ENCODE results near the gene SKI.
"Not testable (repeated sequence)": the region's sequence is repeated elsewhere in the genome, so short reads cannot be mapped to it uniquely, and the experiment has no call there.

The SKI gene

DNA sequence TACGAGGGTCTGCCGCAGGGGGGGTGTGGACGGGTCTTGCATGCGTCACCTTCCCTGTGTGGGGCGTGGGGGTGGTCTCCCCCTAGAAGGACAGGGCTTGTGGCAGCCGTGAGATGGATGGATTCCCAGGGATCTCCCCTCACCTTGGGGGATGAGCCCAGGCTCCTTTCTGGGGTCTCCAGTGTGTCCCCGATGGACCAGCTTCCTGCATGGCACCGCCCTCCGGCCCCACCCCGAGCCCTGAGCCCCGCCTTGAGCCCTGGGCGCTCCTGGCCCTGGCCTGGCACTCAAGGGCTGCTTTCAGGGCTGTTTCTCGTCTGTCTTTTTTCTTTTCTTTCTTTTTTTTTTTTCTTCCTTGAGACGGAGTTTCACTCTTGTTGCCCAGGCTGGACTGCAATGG, 59.5 kb downstream of the SKI start:
- in situ Hi-C loops (cut with MboI; ENCODE audit: low sequenced_read_pairs) = no loop called here

- in situ Hi-C loops (cut with MboI; ENCODE audit: low sequenced_read_pairs) = no loop called here
Measured at GRCh38 chr1:2288311-2288710, 60.2 kb downstream of the SKI start.

DNA sequence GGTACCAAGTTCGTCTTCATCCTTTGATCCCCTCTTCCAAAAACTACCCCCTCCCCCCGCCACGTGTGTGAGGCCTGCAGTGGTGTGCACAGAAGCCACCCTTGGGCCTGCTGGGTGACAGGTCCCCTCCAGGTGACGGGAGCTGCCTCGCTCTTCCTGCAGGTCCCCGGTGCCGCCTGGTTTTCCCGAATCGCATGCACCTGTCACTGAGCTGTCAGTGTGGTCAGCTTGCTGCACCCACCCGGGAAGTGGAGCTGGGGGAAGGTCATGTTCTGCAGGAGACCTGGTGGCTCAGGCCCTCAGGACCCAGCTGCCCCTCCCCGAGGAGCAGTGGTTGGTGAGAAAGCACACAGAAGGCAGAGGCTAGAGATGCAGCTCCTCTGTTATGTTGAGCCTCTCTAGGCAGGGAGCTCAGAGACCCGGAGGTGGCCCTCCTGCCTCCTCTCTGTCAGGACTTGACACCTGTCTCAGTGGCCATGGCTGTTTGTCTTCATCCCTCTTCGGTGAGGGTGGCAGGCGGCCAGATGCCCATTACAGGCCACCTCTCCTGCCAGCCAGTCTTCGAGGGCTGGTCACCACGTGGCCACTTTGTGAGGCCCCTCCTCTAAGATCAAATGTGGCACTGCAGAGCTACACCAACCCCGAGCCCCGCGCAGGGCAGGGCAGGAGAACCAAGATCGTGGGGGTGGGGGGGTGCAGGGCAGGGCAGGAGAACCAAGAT, 60.9 kb downstream of the SKI start:
- in situ Hi-C loops (cut with MboI; ENCODE audit: low sequenced_read_pairs) = no loop called here

DNA sequence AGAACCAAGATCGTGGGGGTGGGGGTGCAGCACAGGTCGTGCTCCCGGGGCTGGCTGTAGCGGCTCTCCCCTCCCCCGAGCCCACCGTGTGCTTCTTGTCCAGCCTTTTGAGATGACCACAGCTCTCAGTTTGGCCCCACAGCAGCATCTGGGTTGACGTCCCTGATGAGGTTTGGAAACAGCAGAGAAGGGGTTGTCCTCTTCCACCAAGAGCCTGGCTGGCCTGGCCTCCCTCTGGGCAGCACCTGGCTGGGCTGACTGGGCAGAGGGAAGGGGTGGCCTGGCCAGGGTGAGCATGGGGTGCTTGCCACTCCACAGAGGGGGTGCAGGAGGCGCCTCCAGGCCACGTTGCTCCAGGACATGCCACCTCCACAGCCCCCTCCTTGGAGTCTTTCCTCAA, 61.5 kb downstream of the SKI start:
- in situ Hi-C loops (cut with MboI; ENCODE audit: low sequenced_read_pairs) = no loop called here

DNA sequence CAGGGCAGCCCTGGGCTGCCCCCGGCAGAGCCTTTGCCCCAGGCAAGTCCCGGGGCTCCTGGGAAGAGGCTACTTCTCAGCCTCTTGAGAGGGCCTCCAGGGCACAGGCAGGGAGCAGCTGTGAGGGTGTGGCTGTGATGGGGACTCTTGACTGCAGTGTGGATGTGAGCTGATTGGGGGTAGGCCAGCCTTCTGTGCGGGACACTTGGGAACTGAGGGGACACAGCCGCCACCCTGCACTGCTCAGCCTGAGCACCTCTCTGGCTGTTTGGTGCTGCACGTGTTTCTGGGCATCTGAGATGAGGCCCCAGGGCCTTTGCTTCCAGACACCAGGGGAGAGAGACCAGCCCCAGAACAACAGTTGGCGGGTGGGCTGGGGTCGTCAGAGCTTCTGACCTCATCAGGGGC, 62.1 kb downstream of the SKI start:
- in situ Hi-C loops (cut with MboI; ENCODE audit: low sequenced_read_pairs) = no loop called here

DNA sequence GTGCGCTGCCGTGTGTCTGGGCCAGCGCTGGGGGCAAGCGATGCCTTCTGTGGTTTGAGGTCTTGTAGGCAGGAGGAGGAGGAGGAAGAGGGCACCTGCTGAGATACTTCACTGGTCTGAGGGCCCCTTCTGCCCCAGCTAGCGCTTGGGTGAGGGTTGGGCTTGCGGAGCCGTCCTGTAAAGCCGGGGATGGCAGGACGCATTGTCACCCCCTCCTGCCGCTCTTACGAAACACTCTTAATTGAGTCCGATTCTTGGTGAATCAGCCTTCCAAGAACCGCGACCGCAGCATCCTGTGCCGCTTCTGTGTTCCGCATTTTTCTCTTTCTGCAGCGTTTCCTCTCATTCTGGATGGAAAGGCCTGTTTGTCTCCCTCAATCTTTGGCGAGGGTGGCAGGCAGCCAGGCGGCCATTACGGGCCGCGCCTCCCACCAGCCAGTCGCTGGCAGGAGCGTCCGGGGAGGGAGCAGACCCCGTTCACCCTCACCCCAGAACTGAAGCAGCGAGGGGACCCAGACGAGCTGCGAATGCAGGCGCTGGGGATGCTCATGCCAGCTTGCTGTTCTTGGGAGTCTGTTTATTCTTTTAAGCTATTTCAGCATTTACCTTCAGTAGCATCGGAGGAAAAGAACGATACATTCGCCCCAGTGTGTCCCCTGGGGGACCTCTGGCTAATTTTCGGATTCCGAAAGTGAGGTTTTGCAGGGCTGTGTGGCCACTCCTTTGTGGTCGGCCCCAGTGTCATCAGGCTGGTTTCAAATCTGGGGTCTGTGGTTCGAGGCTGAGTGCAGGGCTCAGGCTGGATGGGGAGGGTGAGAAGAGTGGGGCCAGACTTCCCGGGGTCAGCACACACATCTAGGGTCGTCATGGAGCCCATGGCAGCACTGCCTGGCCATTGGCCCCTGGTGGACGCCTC, 62.7 kb downstream of the SKI start:
- in situ Hi-C loops (cut with MboI; ENCODE audit: low sequenced_read_pairs) = no loop called here

- in situ Hi-C loops (cut with MboI; ENCODE audit: low sequenced_read_pairs) = no loop called here
Measured at GRCh38 chr1:2291577-2291976, 63.5 kb downstream of the SKI start.

DNA sequence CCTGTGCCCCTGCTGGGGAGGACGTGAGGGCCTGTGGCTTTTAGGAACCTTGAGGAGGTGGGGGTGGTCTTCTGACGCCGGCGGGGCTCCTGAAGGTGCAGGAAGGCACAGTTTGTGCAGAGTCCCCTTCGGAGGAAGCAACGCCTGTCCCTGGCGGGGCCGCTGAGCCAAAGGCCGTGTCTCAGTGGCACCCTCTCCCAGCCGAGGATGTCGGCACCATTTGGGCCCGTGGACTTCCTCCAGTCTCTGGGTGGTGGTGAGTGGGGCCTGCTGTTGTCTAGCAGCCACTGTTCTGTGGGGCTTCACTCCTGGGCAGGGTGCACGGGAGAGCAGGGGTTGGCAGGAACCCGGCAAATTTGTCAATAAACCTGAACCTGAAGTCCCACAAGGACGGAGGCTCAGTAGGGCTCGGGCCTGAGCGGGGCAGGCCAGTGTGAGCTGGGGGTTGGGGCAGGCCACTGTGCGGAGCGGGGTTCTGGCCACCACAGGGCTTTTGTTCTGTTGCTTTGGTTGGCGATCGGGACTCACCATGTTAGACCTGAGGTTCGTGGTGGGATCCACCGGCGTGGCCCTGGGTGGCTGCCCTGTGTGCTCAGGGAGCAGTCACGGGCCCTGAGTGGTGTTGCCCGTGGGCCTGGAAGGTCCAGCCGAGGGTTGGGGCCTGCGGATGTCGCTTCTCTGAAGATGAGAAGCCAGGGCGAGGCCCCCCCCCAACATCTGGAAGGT, 64.8 kb downstream of the SKI start:
- in situ Hi-C loops (cut with MboI; ENCODE audit: low sequenced_read_pairs) = no loop called here

GRCh38 chr1:2294033-2294724, 66.1 kb downstream of the SKI start:
- in situ Hi-C loops (cut with MboI; ENCODE audit: low sequenced_read_pairs) = no loop called here

DNA sequence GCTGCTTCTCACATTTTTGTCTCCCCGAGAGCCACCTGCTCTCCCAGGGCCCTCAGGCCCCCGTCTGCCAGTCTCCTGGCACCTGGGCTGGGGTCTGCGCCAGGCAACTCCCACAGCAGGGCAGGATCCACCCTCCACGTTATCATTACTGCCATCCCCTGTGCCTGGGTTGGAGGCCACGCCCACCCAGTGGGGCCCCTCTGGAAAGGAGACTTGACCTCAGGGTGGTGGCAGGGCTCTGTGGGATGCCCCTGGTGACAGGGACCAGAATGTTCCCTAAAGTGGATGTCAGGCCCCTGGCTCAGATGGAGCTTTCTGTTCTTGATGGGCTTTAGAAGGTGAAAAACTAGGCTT, 66.6 kb downstream of the SKI start:
- in situ Hi-C loops (cut with MboI; ENCODE audit: low sequenced_read_pairs) = no loop called here

GRCh38 chr1:2295526-2295925, 67.4 kb downstream of the SKI start:
- in situ Hi-C loops (cut with MboI; ENCODE audit: low sequenced_read_pairs) = no loop called here

DNA sequence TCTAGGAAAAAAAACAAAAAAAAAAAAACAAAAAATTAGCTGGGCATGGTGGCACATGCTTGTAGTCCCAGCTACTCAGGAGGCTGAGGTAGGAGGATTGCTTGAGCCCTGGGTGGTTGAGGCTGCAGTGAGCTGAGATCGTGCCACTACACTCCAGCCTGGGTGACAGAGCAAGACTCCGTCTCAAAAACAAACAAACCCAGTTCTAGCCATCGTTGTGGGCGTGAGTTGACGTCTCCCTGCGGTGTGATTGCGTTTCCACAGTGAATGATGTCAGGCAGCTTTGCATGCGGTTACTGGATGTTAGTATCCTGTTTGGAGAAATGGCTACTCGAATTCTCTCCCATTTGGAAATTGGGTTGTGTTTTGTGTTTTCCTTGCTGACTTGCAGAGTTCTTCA, 68.1 kb downstream of the SKI start:
- in situ Hi-C loops (cut with MboI; ENCODE audit: low sequenced_read_pairs) = not testable (repeated sequence)

- in situ Hi-C loops (cut with MboI; ENCODE audit: low sequenced_read_pairs) = no loop called here
Measured at GRCh38 chr1:2296614-2297013, 68.5 kb downstream of the SKI start.

DNA sequence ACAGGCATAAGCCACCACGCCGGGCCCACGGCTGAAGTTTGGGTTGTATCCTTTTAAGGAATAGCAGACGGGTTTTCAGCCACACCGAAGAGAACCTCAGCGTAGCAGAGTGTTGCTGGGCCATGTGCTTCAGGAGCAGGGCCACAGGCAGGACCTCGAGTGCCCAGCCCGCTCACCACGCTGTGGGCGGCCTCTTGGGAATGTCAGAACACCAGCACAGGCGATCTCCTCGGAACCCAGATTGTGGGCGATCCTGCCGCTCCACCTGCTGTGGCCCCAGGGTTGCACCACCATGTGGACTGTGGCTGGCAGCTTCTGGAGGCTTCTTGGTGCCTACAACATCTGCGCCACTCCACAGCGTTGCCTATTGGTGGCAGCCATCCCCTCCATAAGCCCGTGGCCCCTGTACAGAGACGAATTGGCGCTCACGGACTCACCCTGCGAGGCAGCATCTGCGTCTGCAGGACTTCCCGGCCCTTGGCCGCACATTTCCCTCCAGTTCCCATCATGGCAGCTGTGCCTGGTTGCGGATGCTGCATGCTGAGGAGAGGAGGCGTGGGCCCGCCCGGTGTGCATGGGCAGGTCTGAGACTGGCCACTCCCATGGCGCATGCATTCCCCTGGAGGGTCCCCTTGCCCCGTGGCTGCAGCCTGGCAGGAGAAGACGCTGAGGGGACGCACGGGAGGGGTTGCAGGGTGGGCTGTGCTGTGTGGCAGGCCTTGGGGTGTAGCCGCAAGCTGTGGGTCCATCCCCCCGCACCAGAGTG, 69.3 kb downstream of the SKI start:
- in situ Hi-C loops (cut with MboI; ENCODE audit: low sequenced_read_pairs) = no loop called here

DNA sequence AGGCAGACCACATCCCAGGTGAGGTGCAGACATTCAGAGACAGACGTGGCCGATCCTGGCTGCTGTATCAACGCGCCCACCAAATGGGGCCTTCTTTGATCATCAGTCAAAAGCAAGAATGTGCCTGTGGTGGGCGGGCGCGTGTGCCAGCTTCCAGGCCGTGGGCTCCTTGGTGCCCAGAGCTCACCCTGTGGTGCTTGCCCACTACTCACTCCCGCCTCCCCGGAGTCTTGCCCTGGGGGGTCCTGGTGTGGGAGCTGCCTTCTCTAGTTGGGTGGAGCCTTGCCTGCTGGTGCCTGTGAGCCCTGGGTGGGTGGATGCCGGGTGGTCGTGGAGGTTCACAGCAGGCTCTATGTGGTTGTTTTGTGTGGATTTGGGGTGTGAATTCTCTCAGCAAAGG, 70.6 kb downstream of the SKI start:
- in situ Hi-C loops (cut with MboI; ENCODE audit: low sequenced_read_pairs) = no loop called here

DNA sequence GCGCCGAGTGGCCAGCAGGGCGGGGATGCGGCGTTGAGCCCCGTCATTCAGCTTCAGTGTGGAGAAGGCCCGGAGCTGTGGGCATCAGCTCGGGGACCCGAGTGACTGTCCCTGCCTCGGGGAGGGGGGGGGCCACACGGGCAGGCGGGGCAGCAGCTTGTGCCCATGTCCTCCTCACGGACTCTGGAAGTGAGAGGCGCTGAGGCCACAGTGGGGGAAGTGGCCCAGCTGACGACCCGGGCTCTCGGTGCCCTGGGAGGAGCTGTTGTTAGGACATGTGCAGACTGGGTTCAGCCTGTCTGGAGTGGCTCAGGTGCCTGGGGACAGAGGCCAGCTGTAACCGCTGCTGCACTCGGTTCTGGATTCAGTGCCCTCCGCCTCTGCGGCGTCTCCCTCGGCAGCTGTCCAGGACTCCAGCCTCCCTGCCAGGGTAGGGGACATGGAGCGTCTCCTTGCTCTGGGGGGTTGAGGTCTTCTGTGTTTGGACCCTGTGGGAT, 71.1 kb downstream of the SKI start:
- in situ Hi-C loops (cut with MboI; ENCODE audit: low sequenced_read_pairs) = no loop called here

DNA sequence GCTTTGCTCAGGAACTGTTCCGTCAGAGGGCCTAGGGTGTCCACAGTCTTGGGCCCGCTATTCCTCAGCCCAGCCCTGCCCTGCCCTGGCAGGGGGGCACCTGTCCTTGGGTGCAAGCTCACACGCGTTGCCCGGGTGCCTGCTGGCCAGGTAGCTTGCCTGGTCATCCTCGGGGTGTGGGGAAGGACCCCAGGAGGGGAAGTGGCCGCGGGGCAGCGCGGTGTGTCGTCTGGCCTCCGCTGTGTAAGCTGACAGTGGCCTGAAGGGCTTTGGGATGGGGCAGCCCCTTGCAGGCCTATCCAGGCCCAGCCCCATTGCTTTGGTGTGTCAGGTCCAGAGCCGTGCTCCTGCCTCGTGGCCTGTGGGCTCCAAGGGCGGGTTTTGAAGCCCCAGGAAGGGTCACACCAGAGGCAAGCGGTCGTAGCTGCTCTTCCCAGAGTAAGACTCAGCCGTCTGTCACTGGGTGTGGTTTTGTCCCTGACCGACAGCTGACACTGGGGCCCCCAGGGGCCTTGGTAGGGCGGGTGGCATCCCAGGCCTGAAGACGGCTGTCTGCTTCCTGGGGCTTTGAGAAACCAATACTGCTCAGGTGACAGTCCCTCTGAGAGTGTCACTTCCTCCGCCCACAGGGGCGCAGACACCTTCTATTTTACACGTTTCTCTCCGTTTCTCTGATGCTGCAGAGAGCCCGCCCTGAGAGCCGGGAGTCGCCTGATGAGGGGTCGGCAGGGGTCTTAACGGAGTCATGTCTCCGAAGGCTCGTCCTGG, 72.1 kb downstream of the SKI start:
- in situ Hi-C loops (cut with MboI; ENCODE audit: low sequenced_read_pairs) = no loop called here

- in situ Hi-C loops (cut with MboI; ENCODE audit: low sequenced_read_pairs) = no loop called here
Measured at GRCh38 chr1:2300851-2301606, 72.9 kb downstream of the SKI start.
